K562 (cell line): ENCODE results near the gene LRP6.

ENCODE experiments used
- POLR2A ChIP-seq: fragments of 450-650 bp; conservative IDR thresholded peaks from 2 replicates; pipeline ENCODE4 v1.6.1; 2016
- POLR2AphosphoS2 ChIP-seq: IDR thresholded peaks from 2 replicates; pipeline ENCODE4 v1.6.1; 2012; ENCODE audit warnings: low read length, improper control_type of control experiment
- TF ChIP-seq, protein P1 (sequence below): sonication (generic); formaldehyde crosslinking; IDR thresholded peaks from 2 replicates; pipeline ENCODE4 v1.8.0; 2023; ENCODE audit warnings: mild to moderate bottlenecking, missing genetic modification reagents

DNA sequence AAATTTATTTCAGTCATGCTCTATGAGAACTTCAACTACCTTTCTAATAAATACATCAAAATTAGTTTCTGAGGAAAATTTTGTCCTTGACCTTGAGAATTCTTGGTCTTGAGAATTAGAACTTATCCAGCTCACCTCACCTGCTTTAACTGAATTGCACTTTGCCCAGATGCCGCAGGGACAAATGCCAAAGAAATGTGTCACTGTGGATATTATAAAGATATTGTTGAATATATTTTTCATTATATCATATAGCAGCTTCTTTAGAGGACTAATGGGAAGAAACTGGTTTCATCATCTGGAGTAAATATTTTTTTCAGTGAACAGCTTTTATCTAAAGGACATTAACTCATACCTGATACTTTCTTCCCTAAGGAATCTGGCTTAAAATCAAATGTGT is 54.1 kb downstream of the LRP6 start:
- TF ChIP-seq, protein P1, sequence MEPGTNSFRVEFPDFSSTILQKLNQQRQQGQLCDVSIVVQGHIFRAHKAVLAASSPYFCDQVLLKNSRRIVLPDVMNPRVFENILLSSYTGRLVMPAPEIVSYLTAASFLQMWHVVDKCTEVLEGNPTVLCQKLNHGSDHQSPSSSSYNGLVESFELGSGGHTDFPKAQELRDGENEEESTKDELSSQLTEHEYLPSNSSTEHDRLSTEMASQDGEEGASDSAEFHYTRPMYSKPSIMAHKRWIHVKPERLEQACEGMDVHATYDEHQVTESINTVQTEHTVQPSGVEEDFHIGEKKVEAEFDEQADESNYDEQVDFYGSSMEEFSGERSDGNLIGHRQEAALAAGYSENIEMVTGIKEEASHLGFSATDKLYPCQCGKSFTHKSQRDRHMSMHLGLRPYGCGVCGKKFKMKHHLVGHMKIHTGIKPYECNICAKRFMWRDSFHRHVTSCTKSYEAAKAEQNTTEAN (CRISPR knock-in tag), result no peak
- TF ChIP-seq POLR2A (no peak), POLR2AphosphoS2 (no peak)
